HG02885 (cell line): ENCODE data around the gene SLC7A11.
"Not testable (repeated sequence)": the region's sequence is repeated elsewhere in the genome, so short reads cannot be mapped to it uniquely, and the experiment has no call there.

Experiments used
- ATAC-seq: cut with Tn5 transposase; IDR thresholded peaks from one replicate; pipeline ENCODE4 v1.9.1; 2021; ENCODE audit warnings: mild to moderate bottlenecking; ENCODE audit not compliant: unreplicated experiment, poor library complexity

The SLC7A11 gene

GRCh38 chr4:138247643-138248042 lies 5.5 kb upstream of the SLC7A11 start:
- ATAC-seq = no peak

DNA sequence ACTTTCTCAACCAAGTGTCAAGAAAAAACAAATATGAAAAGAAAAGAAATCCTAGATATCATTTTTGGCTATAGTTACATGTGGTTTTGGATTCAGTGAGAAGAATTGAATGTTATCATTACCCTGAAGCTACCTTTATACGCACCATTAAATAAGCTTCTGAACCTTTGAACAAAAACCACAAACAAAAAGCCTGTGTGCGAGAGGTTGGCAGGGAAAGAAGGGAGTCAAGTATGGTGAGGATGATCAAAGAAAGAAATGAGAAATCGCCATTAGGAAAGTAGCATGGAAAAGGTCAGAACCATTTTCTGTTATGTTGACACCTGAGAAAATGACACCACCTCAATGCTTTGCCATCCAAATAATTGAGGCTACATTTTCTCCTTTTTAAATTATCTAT lies 1.2 kb upstream of the SLC7A11 start:
- no peak for ATAC-seq

- ATAC-seq = no peak
These were observed 646 bp upstream of the SLC7A11 start for GRCh38 chr4:138242834-138243156.

DNA sequence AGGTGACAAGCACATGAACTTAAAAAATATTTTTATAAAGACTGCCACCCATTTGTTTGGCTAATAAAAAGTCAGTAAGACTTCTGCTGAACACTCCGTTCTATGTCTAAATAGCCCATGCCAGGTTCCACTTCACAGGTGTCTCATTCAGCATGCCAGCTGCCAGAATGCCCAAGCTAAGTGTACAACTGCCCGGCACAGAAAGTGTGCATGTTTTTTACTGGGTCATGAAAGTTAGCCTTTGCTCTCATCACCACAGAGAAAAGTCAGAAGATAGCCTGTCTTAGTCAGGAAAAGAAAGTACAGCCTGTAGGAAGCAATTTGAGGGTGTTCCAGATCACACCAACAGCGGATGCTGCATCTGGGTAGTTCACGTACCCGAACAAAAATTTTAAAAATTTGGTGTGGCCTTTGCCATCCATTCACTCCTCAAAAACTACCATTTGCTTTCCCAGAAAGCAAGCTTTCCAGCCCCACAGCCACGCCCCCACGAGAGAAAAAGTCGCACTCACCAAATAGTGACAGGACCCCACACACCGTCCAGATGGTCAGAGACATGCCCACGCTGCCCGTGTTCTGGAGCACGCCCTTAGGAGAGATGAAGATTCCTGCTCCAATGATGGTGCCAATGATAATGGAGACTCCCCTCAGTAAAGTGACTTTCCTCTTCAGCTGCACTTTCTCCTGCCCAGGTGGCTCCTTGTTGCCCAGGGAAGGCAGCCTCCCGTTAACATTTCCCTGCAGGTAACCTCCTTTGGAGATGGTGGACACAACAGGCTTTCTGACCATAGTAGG lies 671 bp downstream of the SLC7A11 start:
- ATAC-seq = peak; percentile 2

GRCh38 chr4:138239491-138239890 lies 2.7 kb downstream of the SLC7A11 start:
- ATAC-seq = no peak

GRCh38 chr4:138238521-138239292 lies 3.4 kb downstream of the SLC7A11 start:
- ATAC-seq = no peak

DNA sequence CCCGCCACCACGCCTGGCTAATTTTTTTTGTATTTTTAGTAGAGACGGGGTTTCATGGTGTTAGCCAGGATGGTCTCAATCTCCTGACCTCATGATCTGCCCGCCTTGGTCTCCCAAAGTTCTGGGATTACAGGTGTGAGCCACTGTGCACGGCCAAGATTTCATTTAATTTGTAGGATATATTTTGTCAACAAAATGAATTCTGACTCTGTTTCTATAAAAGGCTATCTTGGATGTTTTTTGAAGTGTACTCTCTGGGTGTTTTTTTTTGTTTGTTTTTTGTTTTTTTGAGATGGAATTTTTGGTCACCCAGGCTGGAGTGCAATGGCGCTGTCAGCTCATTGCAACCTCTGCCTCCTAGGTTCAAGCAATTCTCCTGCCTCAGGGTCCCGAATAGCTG lies 5.0 kb downstream of the SLC7A11 start:
- not testable (repeated sequence) for ATAC-seq

DNA sequence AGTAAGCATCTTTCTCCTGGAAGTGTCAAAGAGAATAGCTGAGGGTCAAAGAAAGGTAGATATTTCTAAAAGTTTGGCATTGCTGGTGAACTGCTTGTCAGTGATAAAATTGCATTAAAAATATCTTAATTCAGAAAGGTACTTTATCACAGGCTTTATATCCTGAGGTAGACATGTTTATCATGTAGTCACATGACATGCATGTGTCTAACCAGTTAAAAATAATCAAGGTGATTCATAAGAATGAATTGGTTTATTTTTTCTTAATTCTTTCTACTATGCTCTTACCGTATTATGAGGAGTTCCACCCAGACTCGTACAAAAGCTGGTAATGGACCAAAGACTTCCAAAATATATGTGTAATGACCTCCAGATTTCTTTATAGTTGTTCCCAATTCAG lies 6.1 kb downstream of the SLC7A11 start:
- ATAC-seq = no peak

DNA sequence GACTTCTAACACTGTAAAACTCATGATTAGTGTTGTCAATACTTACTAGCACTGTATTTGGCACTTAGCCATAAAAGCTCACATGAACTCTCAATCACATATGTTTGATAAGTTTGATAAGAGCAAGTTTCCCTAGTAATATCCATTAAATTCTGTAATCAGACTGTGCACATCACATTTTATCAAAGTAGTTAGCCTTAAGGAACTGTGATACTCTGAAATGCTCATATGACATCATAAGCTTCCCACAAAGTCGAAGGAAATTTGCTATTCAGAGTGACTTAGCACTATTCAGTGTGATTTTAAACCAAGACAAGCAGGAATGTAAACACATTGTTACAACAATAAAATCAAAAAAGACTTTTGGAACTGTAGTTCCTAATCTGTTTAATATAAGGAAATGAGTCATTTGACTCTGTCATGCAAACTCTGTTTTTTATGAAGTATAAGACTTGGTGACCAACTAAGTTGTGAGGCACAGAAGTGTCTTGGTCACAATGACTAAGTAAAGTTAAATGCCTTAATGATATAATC lies 6.7 kb downstream of the SLC7A11 start:
- peak; percentile 61 for ATAC-seq

DNA sequence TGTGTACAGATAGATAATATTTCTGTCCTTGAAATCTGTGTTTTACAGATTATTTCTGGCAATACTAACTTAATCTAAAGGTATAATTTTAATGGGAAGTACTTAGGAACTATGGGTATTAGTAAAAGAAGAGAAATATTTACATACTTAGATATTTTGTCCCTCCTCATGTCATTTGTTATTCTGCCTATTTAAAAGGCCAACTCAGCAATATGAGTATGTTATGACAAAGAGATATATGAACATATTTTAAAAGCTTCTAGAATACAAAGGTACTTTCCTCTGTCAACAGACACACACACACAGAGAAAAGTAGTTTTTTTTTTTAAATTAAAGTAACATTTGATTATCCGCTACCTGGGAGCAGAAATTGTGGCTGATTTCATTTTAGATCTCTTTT lies 7.9 kb downstream of the SLC7A11 start:
- no peak for ATAC-seq

- ATAC-seq = no peak
These were observed 8.7 kb downstream of the SLC7A11 start for GRCh38 chr4:138233313-138234034.

- ATAC-seq = no peak
These were observed 9.8 kb downstream of the SLC7A11 start for GRCh38 chr4:138232364-138232763.

DNA sequence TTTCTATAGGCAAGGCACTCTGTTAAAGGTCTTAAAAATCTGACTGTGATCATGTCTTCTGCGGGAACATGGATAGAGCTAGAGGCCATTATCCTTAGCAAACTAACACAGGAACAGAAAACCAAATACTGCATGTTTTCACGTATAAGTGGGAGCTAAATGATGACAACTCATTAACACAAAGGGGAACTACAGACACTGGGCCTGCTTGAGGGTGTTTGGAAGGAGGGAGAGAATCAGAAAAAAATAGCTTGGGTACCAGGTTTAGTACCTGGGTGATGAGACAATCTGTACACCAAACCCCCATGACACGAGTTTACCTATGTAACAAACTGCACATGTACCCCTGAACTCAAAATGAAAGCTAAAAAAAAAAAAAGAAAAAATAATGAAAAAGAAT lies 12.1 kb downstream of the SLC7A11 start:
- no peak for ATAC-seq

GRCh38 chr4:138229160-138229559 lies 13.0 kb downstream of the SLC7A11 start:
- no peak for ATAC-seq

DNA sequence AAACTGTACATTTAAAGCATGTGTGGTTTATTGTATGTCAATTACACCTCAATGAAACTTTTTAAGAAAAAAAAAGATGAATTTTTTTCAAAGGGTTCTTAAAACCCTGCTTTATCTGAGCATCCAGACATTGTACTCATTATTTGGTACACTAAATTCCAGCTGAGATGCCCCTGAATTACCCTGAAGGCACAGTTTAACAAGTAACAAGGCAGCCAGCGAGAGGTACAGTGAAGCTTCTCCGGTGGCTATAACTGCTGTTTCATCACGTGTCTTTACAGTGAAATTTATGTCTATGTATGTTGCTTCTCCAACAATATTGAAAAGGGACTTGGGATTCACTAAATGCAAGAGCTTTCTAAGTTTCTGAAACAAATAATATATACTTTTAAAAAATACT lies 15.8 kb downstream of the SLC7A11 start:
- ATAC-seq = no peak

DNA sequence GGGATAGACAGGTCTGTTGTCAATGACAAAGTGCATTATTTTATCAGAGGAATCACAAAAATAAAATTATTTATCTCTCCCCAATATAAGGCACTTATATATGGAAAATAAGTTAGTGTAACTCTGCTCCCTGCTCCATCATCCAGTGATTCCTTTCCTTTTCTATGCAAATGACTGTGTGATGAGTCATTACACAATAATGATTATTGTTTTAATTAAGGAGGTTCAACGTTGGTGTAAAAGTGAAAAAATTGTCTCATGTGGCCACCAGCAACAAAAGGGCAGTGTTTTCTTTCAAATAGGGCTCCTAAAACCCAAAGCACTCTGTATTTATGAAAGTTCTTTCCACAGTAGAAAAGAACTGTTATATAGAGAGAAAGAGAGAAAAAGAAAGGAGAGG lies 16.7 kb downstream of the SLC7A11 start:
- ATAC-seq = no peak

DNA sequence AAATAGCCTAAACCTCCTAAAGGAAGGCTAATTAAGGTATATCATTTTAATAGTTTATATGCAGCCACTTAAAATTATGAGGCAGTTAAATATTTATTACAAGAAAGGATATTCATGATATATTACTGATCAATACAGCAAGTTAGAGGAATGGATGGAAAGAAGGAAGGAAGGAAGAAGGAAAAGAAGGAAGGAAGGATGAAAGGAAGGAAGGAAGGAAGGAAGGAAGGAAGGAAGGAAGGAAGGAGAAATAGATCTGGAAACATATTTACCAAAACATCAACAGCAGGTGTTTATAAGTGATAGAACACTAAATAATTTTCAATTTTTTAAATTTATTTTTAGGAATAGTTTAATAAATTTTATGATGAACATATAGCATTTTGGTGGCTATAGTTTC lies 17.5 kb downstream of the SLC7A11 start:
- ATAC-seq = no peak

- ATAC-seq = peak; percentile 81
These were observed 18.8 kb downstream of the SLC7A11 start for GRCh38 chr4:138223231-138223910.

DNA sequence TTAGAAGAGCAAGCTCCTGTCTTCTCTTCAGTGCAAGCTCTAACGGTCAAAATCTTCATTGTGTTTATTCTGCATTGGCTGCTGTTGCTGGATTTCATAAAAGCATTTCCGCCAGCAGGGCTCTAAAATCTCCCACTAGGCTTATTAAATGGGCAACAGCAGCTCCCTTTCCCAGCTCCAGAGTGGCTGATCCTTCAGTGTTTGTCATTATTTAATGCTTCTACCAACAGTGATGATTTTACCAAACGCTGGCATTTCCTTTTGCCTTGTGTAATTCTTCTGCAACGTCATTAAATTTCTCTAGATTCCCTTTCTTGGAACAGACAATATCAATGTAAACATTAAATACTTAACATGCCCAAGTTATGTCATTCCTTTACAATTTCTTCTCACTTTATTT lies 20.1 kb downstream of the SLC7A11 start:
- ATAC-seq = no peak

DNA sequence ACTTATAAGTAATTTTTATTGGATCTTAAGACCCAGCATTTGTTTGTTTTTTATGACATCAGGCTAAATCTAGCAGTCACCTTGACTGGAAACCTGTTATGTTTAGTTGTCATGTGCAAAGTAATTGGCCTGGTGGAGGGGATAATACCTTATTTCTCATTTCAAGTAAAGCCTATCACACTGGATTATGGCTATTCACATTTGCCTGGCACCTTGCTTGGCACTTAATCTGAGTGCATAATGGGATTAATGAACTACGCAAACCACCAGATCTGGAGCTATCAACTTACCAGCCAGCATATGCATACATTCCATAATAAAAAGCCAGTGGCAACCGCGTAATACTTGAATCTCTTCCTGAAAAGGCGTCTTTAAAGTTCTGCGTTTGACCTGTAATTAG lies 23.2 kb downstream of the SLC7A11 start:
- no peak for ATAC-seq
